Measurements from ENCODE around the gene CSPG4. TPM values are rescaled to one million over a fixed set of nuclear protein-coding genes. Genes with fewer than 3 reads are reported as not detected.

CSPG4 gene
- total and polyA plus RNA-seq, 9 of the 15 experiments (the other 6 are each of a cell fraction or from before 2014, with no cell fraction given): under 0.01 to 0.07 (median 0.04) TPM; not detected in 5

DNA sequence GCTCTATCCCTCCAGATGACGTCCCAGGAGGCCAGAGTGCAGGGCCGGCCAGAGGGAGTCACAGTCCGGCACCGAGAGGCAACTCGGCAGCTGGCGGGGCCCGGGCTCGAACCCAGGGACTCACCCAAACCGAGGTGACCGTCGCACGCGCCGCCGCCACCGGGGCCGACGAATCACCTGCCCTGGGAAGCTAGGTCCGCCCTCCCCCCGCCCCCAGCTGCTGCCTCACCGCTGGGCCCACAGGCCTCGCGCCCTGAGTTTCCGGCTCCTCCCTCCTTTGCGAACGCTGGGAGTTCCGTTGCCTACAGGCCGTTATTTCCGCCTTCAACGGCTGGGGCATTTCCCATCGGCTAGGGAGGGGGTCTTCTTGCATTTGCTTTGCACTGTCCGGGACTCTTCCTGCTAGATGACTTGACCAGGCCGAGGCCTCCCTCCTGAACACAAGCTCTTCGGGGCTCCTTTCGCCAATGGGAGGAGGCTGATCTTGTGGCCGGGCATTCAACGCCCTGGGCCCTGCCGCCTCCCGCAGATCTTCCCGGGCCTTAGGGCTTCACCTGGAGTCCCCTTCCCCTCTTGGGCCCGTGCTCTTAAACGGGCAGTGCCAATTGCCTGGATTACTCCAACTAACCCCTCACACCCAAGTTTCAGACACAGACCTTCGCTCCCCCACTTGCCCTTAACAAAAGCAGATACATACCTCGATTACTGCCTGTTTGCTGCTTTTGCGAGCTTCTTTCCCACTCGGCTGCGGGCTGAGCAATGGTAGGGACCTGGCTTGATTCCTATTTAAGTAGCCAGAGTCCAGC is 86.9 kb downstream of the CSPG4 start, which contains the start of gene SNUPN:
Gene SNUPN (minus strand): TSS at position 184 of the 806 bp plus-strand sequence. CDS start 4,674 bp downstream, outside the sequence.
- TSS peak; percentile 96 for BruUV-seq (replicated peaks)
- in situ Hi-C loops (cut with MboI) (no loop called here), intact Hi-C loops (cut with micrococcal nuclease) (loop anchor here (1.0 to 5.0 kb wide), 3 partner anchors 15 to 57 kb away; partner anchors contain the start of genes IMP3 and PTPN9)
- 2% methylated on average over 31 of the region's 47 CpGs for WGBS (ENCODE audit: insufficient coverage, low coverage, missing lambda C conversion rate)
- H3K79me2 ChIP-seq (ENCODE audit: control insufficient read depth, insufficient read depth, low read length): peaks cover 13% of the 10 kb centered on the region
- H3K36me3 ChIP-seq (ENCODE audit: control insufficient read depth, insufficient read depth, low read length): peaks cover 4% of the 10 kb centered on the region; the same call in 1 of the 3 replicates
- peaks cover 20 to 23% of the 10 kb centered on the region in 2 experiments for H3K4me1 ChIP-seq (replicated peaks in 1 of 2; ENCODE audit: control insufficient read depth in 2 of 2, insufficient read depth in 2 of 2, low read length in 2 of 2)
- no peaks in the 10 kb centered on the region for H3K27me3 ChIP-seq (ENCODE audit: control insufficient read depth in 2 of 2, insufficient read depth in 2 of 2, low read length in 2 of 2)
- DNase-seq (ENCODE audit: extremely low read depth in 1 of 4, low spot score in 3 of 4) (peak; percentile 95 to 99 (median 96)), ATAC-seq (peak; percentile 91), FAIRE-seq (peak; percentile 89)
- H3K9me3 ChIP-seq (replicated peaks; ENCODE audit: control insufficient read depth, insufficient read depth, low read depth, low read length): no peaks in the 10 kb centered on the region
- H3K9me1 ChIP-seq (ENCODE audit: control insufficient read depth, insufficient read depth, low read length): no peaks in the 10 kb centered on the region
- CTCF ChIA-PET (ENCODE audit: low intra/inter-chr PET ratio): interaction anchor here (0.6 to 0.9 kb wide), 3 partner anchors 15 to 374 kb away, joined by 3 to 4 read pairs (median 3); no protein-coding TSS in a partner anchor
- peak within 1 kb of the TSS; percentile 82 for H3K4me2 ChIP-seq (ENCODE audit: insufficient read depth, low read length)
- POLR2A ChIA-PET: interaction anchor here (0.6 to 4.0 kb wide), 19 partner anchors 10 to 1238 kb away, joined by 3 to 60 read pairs (median 5); partner anchors contain the start of genes FAM219B, IMP3, MAN2C1 and PTPN9
- peak within 1 kb of the TSS; percentile 99 for H3K4me3 ChIP-seq
- H2AFZ ChIP-seq (ENCODE audit: low read depth, low read length): peak within 1 kb of the TSS; percentile 90
- H3K27ac ChIP-seq (ENCODE audit: extremely low read depth, low read depth, low read length): peak within 1 kb of the TSS; percentile 91
- no peaks in the 10 kb centered on the region for H4K20me1 ChIP-seq (replicated peaks; ENCODE audit: control insufficient read depth, insufficient read depth, low read length)
- peak within 1 kb of the TSS; percentile 97 to 98 for H3K9ac ChIP-seq (ENCODE audit: insufficient read depth in 1 of 2, low read depth in 2 of 2, low read length in 2 of 2)
- TF ChIP-seq CREB1 (IDR thresholded peaks at IDR 0.05) (peak; percentile 54; the same call in 1 of the 2 replicates), CREB1 (CRISPR knock-in tag; IDR thresholded peaks at IDR 0.05) (peak; percentile 72; the same call in 1 of the 2 replicates), NR4A1 (CRISPR knock-in tag; IDR thresholded peaks at IDR 0.05) (0 out of 2 replicates have a peak, but pooled peaks have one; percentile 11), NR4A1 (tag; IDR thresholded peaks at IDR 0.05) (0 out of 2 replicates have a peak, but pooled peaks have one; percentile 14), ETV1 (tag; conservative IDR thresholded peaks at IDR 0.05; ENCODE audit: low read depth) (peak; percentile 97), GTF2E2 (tag; IDR thresholded peaks at IDR 0.05) (peak; percentile 82; the same call in 1 of the 2 replicates)
- TF ChIP-seq, protein P1, sequence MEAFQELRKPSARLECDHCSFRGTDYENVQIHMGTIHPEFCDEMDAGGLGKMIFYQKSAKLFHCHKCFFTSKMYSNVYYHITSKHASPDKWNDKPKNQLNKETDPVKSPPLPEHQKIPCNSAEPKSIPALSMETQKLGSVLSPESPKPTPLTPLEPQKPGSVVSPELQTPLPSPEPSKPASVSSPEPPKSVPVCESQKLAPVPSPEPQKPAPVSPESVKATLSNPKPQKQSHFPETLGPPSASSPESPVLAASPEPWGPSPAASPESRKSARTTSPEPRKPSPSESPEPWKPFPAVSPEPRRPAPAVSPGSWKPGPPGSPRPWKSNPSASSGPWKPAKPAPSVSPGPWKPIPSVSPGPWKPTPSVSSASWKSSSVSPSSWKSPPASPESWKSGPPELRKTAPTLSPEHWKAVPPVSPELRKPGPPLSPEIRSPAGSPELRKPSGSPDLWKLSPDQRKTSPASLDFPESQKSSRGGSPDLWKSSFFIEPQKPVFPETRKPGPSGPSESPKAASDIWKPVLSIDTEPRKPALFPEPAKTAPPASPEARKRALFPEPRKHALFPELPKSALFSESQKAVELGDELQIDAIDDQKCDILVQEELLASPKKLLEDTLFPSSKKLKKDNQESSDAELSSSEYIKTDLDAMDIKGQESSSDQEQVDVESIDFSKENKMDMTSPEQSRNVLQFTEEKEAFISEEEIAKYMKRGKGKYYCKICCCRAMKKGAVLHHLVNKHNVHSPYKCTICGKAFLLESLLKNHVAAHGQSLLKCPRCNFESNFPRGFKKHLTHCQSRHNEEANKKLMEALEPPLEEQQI (IDR thresholded peaks at IDR 0.05): no peak
- TF ChIP-seq, protein P2, sequence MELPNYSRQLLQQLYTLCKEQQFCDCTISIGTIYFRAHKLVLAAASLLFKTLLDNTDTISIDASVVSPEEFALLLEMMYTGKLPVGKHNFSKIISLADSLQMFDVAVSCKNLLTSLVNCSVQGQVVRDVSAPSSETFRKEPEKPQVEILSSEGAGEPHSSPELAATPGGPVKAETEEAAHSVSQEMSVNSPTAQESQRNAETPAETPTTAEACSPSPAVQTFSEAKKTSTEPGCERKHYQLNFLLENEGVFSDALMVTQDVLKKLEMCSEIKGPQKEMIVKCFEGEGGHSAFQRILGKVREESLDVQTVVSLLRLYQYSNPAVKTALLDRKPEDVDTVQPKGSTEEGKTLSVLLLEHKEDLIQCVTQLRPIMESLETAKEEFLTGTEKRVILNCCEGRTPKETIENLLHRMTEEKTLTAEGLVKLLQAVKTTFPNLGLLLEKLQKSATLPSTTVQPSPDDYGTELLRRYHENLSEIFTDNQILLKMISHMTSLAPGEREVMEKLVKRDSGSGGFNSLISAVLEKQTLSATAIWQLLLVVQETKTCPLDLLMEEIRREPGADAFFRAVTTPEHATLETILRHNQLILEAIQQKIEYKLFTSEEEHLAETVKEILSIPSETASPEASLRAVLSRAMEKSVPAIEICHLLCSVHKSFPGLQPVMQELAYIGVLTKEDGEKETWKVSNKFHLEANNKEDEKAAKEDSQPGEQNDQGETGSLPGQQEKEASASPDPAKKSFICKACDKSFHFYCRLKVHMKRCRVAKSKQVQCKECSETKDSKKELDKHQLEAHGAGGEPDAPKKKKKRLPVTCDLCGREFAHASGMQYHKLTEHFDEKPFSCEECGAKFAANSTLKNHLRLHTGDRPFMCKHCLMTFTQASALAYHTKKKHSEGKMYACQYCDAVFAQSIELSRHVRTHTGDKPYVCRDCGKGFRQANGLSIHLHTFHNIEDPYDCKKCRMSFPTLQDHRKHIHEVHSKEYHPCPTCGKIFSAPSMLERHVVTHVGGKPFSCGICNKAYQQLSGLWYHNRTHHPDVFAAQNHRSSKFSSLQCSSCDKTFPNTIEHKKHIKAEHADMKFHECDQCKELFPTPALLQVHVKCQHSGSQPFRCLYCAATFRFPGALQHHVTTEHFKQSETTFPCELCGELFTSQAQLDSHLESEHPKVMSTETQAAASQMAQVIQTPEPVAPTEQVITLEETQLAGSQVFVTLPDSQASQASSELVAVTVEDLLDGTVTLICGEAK (IDR thresholded peaks at IDR 0.05): peak; percentile 86
- TF ChIP-seq, protein P2 (CRISPR knock-in tag; IDR thresholded peaks at IDR 0.05): no peak
